Loucy (cell line): ENCODE data around the gene PSG1.
"Not testable (repeated sequence)": the region's sequence is repeated elsewhere in the genome, so short reads cannot be mapped to it uniquely, and the experiment has no call there.

Experiments
- CTCF ChIP-seq: fragments of 200-600 bp; sonication (generic); conservative IDR thresholded peaks from 2 replicates; pipeline ENCODE4 v1.5.1; 2014; ENCODE audit warnings: mild to moderate bottlenecking, antibody characterized with exemption, low read length
- EZH2phosphoT487 ChIP-seq: fragments of 200-600 bp; IDR thresholded peaks from 2 replicates; pipeline ENCODE4 v1.6.1; 2018; ENCODE audit warnings: antibody characterized with exemption, mild to moderate bottlenecking, moderate library complexity, borderline replicate concordance

- TF ChIP-seq CTCF, EZH2phosphoT487: not testable (repeated sequence)
These were observed 26.7 kb downstream of the PSG1 start for GRCh38 chr19:42852821-42853220.
